Midbrain (tissue), 1 donor: ENCODE data around the gene ENOX2.

Experiments
- DNase-seq: peaks from one replicate; lab custom pipeline; 2025; lab: John Stamatoyannopoulos, UW

ENOX2 gene

DNA sequence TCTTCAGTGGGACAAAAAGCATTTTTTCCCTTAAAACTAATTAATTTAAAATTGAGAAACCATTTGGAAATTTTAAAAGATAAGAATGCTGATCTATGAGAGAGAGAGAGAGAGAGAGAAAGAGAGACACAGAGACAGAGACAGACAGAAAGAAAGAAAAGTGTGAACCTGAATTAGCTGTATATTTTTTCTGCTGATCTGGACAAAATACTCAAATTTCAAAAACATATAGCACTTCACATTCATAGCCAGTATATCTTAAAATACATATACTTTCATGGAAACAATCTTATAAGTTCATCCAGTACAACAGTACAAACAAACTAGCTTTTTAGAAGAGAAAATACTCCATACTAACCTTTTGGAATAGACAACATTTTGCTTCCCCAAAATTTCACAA is 18.4 kb downstream of the ENOX2 start:
- DNase-seq: no peak

DNA sequence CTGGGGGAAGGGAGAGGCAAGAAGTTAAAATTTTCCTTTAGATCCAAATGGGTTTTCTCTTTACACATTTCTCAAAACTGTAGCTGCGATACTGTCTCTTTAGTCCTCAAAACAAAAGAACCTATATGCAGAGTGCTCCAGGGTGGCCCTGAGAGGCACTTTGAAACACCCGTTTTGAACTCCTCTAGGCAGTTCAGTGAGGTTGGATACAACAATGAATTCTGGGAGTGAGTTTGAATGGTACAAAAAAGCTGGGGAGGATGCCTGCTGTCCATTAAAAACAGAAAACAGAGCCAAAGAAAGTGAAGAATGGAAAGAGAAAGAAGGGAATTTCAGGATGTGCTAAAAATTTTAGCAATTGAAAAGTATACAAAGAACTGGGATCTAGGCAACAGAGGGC is 23.1 kb downstream of the ENOX2 start:
- DNase-seq: no peak

DNA sequence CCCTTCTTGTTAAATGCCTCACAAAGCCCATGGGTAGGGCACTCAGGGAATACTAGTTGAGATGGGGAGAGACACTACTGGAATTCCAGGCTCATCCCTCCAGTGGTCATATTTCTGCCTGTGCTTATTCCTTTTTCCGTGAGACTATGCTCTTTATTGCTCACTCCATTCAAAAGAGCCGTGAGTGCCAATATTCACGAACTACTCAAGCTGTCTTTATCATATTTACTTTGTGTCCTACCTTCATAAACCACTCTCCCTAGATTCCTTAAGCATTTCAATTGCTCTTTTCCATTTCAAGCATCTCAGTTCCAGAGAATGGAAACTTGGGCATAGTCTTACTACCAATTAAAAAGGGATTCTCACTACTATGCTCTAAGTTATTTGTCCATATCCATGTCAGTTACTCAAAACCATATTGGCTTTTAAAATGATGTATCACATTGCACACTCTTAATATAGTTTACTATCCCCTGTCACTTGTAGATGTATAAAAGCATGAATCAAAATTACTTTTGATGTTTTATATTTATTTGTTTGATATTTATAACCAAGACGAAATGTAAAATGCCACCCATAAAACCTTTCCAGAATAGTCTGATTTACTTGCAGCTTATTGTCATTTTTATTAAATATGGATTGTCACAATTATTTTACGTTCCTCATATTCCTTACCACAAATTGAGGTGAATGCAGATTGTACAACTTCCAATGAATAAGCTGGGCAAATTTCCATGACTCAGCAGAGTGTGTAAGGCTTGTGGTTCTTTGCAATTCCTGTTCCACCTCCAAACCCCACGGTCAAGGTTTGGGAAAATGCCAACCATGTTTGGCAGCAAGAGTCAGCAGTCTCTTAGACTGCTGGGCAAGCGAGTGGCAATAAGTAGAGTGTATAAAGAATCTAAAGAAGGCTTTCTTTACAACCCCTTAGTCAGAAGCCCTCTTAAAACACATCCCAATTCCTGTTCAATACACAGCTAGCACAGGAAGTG is 24.4 kb downstream of the ENOX2 start:
- peak; percentile 11 for DNase-seq

DNA sequence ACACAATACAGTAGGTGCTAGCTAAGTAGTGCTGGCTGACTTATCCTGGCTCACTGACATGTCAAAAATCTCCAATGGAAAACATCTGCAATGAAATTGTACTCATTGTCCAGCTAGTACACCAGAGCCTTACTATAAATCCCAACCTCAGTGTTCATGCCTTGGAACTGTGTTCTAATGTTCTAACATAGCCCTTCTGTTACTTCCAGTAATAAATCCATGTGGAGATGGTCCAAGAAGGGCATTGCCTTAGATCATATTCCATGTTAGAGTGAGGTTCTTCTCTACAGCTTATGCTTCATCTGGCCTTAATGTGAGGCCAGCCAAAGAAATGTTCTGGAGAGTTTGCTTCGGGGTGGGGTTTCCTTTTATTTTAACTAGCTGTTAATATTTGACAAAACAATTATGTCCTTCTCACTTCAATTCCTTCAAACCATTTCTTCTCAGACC is 25.1 kb downstream of the ENOX2 start:
- no peak for DNase-seq

DNA sequence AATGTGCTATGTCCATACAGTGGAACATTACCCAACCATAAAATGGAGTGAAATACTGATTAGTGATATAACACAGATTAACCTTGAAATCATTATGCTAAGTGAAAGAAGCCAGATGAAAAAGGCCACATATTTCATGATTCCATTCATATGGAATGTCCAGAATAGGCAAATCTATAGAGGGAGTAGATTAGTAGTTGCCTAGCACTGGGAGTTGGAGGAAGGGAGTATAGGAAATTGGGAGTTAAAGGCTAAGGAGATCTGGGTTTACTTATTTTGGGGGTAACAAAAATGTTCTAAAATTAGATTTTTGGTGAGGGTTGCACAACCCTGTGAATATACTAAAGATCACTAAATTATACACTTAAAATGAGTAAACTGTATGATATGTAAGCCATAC is 26.8 kb downstream of the ENOX2 start:
- DNase-seq: no peak

DNA sequence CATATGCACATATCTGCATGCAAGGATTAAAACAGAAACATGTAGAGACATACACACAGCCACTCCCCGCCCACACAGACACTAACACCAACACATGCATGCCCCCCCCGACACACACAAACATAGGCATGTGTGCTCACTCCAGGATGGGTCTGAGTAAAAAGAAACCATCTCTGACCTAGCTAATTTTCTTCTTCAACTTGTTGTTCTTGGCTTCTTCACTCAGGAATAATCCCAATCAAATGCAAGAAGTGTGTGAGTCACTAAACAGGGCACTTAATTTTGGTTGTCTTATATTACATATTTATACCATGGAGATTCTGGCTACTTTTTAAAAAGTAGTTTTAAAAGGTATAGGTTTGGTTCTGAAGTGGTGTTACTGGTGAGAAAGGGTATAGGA is 28.3 kb downstream of the ENOX2 start:
- no peak for DNase-seq

DNA sequence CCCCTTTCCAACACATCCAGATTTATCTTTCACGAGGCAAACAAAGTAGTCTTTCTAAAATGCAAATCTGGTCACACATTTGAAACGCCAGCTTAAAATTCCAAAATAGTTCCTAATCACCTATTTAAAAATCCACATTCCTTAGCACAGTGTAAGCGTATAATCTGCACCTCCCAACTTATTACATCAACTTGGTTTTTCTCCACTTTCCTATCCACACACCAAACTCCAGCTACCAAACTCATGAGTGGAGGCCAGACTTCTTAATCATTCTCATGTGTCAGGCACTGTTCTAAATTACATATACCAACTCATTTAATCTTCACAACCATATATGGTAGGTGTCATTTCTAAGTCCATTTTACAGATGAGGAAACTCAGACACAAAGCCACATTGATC is 33.8 kb downstream of the ENOX2 start:
- DNase-seq: no peak

DNA sequence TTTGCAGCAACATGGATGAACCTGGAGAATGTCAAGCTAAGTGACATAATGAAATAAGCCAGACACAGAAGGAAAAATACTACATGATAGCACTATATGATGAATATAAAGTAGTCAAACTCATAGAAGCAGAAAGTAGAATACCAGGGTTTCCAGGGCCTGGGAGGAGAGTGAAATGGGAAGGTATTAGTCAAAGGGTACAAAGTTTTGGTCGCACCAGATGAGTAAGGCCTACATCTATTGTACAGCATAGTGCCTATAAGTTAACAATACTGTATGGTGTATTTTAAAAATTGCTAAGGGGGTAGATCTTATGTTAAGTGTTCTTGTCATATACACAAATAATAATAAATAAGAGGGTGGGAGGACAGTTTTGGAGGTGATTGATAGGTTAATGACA is 41.5 kb downstream of the ENOX2 start:
- no peak for DNase-seq

DNA sequence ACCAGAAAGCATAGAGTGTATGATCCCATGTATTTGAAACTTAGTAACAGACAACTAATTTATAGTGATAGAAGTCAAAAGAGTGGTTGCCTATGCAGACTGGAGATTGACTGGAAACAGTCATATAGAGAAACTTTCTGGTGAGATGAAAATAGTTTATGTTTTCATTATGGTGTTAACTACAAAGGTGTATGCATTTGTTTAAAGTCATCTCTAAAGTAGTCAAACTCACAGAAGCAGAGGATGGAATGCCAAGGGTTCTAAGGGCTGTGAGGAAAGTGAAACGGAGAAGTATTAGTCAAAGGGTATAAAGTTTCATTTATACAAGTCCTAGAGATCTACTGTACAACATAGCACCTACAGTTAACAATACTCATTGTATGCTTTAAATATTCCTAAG is 45.8 kb downstream of the ENOX2 start:
- DNase-seq: no peak

DNA sequence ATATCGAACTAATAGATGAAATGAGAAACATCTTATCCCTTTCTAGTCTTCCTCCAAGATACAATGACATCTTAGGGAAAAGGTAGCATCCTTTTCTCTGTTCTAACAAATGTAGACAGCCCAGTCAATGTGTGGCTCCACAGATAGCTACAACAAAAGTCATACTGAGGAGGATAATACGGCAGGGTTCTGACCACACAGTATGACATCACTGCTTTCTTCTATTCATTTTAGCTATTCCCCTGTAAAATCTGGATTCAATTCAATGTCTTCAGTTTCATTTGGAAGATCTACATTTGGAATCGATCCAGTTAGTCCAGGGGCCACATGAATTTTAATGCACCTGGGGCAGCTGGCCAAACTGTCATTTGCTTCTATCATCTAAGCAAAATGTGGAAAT is 51.4 kb downstream of the ENOX2 start:
- no peak for DNase-seq

DNA sequence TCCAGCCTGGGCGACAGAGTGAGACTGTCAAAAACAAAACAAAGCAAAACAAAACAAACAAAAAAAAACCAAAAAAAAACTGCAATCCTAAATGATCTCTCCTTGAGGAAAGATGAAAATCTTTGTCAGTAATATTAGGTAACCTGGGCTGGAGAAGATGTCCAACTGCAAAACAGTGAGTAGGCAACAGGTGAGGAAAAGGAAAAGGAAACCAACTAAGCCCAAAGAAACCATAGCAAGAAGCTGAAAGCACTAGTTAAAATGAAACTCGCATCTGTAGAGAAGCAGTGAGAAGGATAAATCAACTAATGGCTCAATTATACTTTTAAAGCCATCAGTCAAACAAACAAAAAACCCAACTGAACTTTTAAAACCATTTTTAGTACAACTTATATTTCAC is 54.2 kb downstream of the ENOX2 start:
- DNase-seq: no peak

DNA sequence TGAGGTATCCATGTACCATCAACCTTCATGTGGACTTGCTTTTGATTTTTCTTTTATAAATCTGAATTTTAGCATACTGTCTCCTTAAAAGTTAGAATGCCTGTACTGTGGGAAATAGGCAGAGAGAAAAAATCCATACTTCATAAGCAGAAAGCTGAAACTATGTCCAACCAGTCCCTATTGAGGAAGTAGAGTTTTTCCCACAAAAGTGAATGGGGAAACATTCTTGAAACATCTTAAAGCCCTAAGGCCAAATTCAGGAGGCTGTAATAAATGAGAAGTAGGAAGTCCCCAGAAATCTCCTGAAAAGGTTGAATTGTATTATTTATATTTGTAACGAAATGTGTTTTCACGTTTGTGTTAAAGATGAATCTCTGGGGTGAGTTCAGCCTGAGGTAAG is 56.3 kb downstream of the ENOX2 start:
- DNase-seq: no peak

DNA sequence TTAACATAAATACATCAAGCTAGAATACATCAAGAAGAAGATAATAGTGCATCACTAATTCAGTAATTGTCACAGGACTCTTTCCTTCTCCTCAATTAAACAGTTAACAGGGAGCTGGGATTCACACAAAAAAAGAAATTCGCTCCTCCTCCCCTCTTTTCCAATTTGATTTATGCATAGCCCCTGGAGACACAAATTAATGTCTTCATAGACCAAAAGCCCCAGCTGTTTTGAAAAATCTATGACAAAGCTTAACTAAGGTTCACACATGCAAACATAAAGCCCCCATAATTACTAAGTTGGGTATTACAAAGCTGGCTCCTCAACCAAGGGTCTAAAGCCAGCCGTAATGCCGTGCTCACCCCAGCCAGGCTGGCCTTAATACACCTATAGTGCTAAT is 61.2 kb downstream of the ENOX2 start:
- no peak for DNase-seq

DNA sequence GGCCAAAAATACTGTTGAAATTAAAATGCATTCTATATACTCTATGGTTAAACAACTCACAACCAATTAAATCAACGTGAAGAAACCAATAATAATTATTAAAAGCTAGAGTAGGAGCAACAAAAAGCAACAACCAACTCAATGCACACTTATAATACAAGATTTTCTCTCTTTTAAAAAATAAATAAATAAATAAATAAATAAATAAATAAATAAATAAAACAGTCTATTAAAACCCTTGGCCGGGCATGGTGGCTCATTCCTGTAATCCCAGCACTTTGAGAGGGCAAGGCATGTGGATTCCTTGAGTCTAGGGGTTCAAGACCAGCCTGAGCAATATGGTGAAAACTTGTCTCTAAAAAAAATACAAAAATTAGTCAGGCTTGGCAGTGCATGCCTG is 62.7 kb downstream of the ENOX2 start:
- no peak for DNase-seq

DNA sequence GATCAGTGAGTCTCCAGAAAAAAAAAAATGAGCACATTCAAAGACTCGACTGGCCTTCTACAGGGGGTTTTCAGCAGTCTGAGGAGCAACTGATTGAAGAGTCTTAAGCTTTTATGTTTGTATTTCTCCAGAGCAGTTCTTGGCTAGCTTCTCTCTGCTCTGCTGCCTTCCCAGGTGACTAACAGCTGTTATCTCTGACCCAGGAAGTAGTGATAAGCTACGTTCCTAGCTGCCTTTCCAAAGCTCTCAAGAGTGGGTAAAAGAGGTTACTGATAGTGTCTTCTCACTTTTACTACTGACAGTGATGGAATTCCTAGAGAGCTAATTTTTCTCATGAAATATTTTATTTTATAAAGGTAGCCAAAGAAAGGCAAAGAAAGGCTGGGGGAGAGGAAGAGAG is 66.6 kb downstream of the ENOX2 start:
- DNase-seq: no peak

DNA sequence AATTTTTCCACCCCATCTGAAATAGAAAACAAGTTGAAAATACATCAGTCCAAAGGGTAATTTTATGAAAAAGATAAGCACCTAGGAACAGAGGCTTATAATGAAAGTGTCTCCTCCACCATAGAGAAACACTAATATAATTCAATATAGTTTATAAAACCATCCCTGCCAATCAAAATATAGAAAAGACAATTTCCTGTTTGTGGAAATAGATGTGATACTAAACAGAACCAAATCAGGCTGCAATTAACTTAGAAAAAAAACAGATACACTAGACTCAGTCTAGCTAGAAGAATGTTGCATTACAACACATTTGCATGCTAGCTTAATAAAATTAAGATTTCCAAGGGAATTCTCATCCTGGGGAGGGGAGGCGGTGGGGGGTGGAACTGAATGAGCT is 68.2 kb downstream of the ENOX2 start:
- no peak for DNase-seq

DNA sequence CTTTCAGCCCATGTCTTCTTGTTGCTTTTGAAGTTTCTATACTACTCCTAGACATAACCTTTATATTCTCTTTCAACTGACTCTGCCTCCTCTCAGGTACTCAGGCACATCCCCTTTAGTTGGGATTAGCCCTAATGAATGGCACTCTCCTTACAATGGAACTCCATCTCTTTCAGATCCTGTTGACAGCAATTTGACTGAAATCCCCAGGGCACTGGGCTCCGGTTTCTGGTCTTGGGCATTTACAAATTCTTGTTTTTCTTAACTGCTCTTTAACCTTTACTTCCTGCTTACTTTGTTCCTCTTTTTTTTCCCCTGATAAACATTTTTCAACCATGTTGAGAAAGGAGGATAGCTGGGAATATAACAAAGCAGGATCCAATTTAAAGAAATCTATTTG is 68.9 kb downstream of the ENOX2 start:
- DNase-seq: no peak

DNA sequence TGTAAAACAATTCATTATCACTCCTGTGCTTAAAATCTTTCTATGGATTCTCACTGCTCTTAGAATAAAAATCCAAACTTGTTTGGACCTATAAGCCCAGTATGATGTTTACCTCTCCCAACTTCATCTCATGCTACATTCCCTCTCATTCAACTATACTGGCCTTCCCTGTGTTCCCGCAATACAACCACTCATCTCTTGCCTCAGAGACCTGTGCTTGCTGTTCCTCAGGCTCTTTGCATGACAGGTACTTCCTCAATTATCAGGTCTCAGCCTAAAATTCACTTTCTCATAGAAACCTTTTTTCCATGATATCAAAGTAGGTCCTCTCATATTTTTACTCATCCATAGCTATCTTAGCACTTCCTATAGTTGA is 71.7 kb downstream of the ENOX2 start:
- DNase-seq: no peak

DNA sequence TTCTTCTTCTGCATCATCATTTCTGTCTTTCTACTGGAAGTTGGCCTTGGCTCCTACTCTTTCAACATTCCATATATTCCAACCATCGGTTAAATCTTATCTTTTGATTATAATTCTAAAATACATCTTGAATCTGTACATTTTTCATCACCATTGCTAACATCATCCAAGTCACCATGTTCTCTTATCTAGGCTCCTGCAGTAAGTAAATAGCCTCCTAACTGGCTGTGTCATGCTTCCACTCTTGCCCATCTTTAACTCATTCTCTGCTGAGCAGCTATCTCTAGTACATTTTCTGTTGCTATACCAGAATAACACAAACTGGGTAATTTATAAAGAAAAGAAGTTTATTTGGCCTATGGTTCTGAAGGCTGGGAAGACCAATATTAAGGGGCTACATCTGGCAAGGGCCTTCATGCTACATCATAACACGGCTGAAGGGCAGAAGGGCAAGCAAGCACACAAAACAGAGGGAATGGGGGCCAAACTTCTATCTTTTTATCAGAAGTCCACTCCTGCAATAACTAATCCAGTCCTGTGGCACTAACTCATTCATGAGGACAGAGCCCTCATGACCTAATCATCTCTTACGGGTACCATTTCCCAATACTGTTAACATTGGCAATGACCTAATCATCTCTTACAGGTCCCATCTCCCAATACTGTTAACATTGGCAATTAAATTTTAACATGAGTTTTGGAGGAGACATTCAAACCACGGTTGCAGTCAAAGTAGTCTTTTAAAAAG is 72.2 kb downstream of the ENOX2 start:
- DNase-seq: no peak

DNA sequence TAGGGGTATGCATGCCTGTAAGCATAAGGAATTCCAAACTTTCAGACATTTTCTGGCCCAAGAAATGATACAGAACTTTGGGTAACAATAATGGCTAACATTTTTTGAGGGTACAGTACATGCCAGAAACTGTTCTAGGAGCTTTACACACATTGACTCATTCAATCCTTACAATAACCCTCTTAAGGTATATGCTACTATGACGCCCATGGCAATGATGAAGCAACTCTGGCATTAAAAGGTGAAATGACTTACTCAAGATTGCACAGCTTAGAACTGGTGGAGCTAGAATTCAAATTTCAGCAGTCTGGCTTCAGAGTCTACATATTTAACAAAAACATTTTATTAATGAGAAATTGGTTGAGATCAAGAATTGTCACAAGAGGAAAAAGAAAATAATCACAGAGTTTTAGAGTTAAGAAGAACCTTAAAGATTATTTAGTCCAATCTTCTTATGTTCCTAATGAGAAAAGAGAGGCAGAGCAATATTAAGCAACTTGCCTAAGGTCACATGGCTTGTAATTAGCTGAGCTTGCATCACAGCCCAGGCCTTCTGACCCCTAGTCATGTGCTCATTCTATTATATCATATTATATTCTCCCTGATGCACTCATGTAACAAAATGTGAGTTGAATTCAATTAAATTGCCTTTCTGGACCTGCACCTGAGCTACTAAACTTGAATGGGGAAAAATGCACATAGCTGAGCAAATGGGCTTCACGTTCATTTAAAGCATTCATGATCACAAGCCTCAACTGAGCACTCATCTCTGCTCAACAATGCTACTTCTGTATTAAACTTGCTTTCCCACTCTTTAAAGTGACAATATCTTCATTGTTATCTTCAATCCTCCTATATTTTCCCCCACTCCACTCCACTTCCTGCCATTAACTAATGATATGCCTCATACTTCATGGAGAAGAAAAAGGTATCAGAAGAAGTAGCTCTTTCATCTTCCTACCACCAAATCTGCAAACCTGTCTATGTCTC is 73.2 kb downstream of the ENOX2 start:
- DNase-seq: no peak

DNA sequence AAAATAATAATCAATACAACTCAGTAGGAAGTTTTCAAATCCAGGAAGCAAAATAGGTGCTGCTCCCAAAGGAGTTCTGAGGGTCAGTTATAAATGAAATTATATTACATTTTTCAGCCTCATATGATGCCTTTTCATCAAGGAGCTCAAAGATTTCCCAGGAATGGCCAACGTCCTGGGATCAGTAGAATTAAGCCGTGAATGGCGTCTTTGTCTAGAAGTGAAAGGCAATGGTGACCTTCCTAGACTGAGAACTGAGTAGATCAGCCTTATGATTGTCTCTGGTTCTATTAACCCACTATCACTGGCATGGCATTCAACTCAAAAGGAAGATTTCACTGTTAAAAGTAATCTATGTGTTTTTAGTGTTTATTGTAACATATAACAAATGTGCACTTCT is 74.4 kb downstream of the ENOX2 start:
- no peak for DNase-seq

DNA sequence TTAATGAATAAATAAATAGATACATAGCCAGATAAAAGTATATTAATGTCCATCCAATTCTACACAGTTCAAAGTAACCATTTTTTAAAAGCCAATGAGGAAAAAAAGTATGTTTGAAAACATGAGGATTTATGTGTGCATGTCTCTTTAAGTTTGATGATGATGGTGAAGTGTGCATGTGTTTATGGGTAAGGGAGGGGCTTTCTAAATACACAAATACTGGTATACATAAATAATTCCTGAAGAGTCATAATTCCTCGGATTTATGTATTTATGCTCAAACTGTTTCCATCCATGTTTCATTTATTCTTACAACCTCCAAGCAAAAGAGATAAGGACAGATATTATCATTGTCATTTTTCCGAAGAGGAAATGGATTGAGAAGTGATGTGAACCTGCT is 75.4 kb downstream of the ENOX2 start:
- DNase-seq: no peak
